Measurements from ENCODE around the gene ELOVL6. TPM values are rescaled to one million over a fixed set of nuclear protein-coding genes. Genes with fewer than 3 reads are reported as not detected.

Gene ELOVL6
- total and polyA plus RNA-seq, 7 experiments from 2014 or later = 0.13 to 32.9 (median 0.81) TPM

DNA sequence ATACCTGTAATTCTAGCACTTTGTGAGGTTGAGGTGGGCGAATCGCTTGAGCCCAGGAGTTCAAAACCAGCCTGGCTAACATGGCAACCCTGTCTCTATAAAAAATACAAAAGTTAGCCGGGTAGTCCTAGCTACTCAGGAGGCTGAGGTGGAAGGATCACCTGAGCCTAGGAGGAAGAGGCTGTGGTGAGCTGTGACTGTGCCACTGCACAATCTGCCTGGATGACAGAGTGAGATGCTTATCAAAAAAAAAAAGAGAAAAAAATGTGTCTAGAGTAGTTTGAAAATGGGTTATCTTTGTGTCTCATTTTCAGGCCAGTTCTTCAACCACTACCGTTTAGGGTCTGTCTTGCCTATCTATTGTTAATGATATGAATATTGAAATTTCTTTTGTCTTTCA lies 187.6 kb downstream of the ELOVL6 start:
- Mint-ChIP-seq H3K4me1 (peaks cover 0 to 9% (median 0%) of the 10 kb centered on the region in 7 donors), H3K4me3 (no peak overlapping the region), H3K27me3 (peaks cover 0 to 7% (median 4%) of the 10 kb centered on the region in 5 donors), H3K36me3 (no peaks in the 10 kb centered on the region), H3K27ac (no peak overlapping the region), H3K9me3 (no peaks in the 10 kb centered on the region)
- H3K27ac ChIP-seq (ENCODE audit: low read depth, low read length) = no peak overlapping the region
- DNase-seq (no peak), ATAC-seq (no peak)
- H3K4me1 ChIP-seq (ENCODE audit: control insufficient read depth in 2 of 2, insufficient read depth in 2 of 2, low read length in 2 of 2) = no peaks in the 10 kb centered on the region
- intact Hi-C loops (cut with micrococcal nuclease) = no loop called here
- CTCF ChIA-PET = interaction anchor here (0.7 to 2.7 kb wide), 3 partner anchors 13 to 506 kb away, joined by 3 to 18 read pairs (median 3); no protein-coding TSS in a partner anchor
- POLR2A ChIA-PET = no interaction called here
- no peaks in the 10 kb centered on the region for H3K27me3 ChIP-seq (ENCODE audit: control insufficient read depth in 2 of 2, insufficient read depth in 2 of 2, low read length in 2 of 2)
- no peaks in the 10 kb centered on the region for H3K36me3 ChIP-seq (ENCODE audit: control insufficient read depth in 2 of 3, insufficient read depth in 3 of 3, low read length in 3 of 3)
- no peak overlapping the region for H3K4me3 ChIP-seq (ENCODE audit: low read length)
- H3K9me3 ChIP-seq (ENCODE audit: control insufficient read depth in 2 of 3, low read length in 3 of 3) = no peaks in the 10 kb centered on the region

GRCh38 chr4:110009550-110009949 lies 188.9 kb downstream of the ELOVL6 start:
- Histone ChIP-seq H3K4me1 (ENCODE audit: control insufficient read depth in 2 of 2, insufficient read depth in 2 of 2, low read length in 2 of 2) (no peaks in the 10 kb centered on the region), H3K27ac (ENCODE audit: low read depth, low read length) (no peak overlapping the region), H3K27me3 (ENCODE audit: control insufficient read depth in 2 of 2, insufficient read depth in 2 of 2, low read length in 2 of 2) (no peaks in the 10 kb centered on the region), H3K9me3 (ENCODE audit: control insufficient read depth in 2 of 3, low read length in 3 of 3) (no peaks in the 10 kb centered on the region), H3K36me3 (ENCODE audit: control insufficient read depth in 2 of 3, insufficient read depth in 3 of 3, low read length in 3 of 3) (no peaks in the 10 kb centered on the region), H3K4me3 (ENCODE audit: low read length) (no peak overlapping the region)
- Mint-ChIP-seq H3K4me3 (no peak overlapping the region), H3K36me3 (no peaks in the 10 kb centered on the region), H3K4me1 (peaks cover 0 to 11% (median 0%) of the 10 kb centered on the region in 7 donors), H3K27me3 (peaks cover 0 to 12% (median 5%) of the 10 kb centered on the region in 5 donors), H3K9me3 (no peaks in the 10 kb centered on the region), H3K27ac (peak overlapping the region in 1 of 9 donors; percentile 21)
- ATAC-seq (no peak), DNase-seq (no peak)
- intact Hi-C loops (cut with micrococcal nuclease) = loop anchor here in 1 of 2 donors (5.0 kb wide), 1 partner anchor 188 kb away; the partner anchor contains the start of gene ELOVL6
- ChIA-PET POLR2A (no interaction called here), CTCF (interaction anchor here (0.6 to 2.7 kb wide), 8 partner anchors 10 to 507 kb away, joined by 3 to 18 read pairs (median 4); no protein-coding TSS in a partner anchor)

DNA sequence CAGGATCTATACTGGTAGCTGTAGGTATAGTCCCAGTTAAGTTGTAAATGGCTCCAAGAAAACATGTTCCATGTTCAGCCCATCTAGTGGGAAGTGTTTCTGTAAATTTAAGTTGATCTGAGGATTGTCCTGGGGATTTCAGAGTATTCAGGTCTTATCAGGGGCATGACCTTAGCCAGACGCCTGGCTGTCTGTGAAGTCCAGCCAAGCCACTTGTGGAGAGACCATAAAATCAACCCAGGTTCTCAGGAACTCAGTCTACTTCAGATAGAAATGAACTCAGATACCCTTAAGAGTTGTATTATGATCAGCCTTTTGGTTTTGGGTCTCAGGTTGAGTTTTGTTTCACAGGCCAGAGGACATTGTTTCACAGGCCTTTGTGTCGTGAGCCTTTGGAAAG lies 189.9 kb downstream of the ELOVL6 start:
- ChIA-PET CTCF (interaction anchor here (0.8 to 2.7 kb wide), 6 partner anchors 9 to 508 kb away, joined by 3 to 18 read pairs (median 6); no protein-coding TSS in a partner anchor), POLR2A (no interaction called here)
- Histone ChIP-seq H3K27me3 (ENCODE audit: control insufficient read depth in 2 of 2, insufficient read depth in 2 of 2, low read length in 2 of 2) (no peaks in the 10 kb centered on the region), H3K4me3 (ENCODE audit: low read length) (no peak overlapping the region), H3K4me1 (ENCODE audit: control insufficient read depth in 2 of 2, insufficient read depth in 2 of 2, low read length in 2 of 2) (no peaks in the 10 kb centered on the region), H3K27ac (ENCODE audit: low read depth, low read length) (no peak overlapping the region), H3K36me3 (ENCODE audit: control insufficient read depth in 2 of 3, insufficient read depth in 3 of 3, low read length in 3 of 3) (no peaks in the 10 kb centered on the region), H3K9me3 (ENCODE audit: control insufficient read depth in 2 of 3, low read length in 3 of 3) (no peaks in the 10 kb centered on the region)
- Mint-ChIP-seq H3K27me3 (peaks cover 0 to 9% (median 6%) of the 10 kb centered on the region in 5 donors), H3K4me3 (no peak overlapping the region), H3K4me1 (peaks cover 0 to 20% (median 0%) of the 10 kb centered on the region in 7 donors), H3K36me3 (no peaks in the 10 kb centered on the region), H3K9me3 (no peaks in the 10 kb centered on the region), H3K27ac (no peak overlapping the region)
- intact Hi-C loops (cut with micrococcal nuclease) = loop anchor here in 1 of 2 donors (5.0 kb wide), 1 partner anchor 189 kb away; the partner anchor contains the start of gene ELOVL6
- DNase-seq (no peak), ATAC-seq (no peak)

DNA sequence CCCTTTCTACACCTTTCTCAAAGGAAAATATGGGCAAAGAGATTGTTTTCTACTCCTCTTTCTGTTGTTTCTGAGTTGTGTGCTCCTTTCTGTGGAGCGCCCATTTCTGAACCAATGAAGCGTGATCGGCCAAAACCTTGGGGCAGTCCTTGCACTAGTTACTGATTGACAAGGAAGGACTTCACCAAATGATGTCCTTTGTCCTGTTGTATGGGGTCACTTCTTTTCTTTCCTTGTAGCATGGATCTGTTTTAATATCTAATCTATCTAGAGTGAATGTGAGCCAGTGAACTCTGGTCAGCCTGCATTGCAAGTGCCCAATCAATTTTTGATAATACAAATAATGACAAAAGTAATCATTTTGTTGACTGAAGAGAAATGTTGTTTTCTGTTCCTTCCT lies 191.2 kb downstream of the ELOVL6 start:
- Mint-ChIP-seq H3K9me3 (no peaks in the 10 kb centered on the region), H3K27me3 (peaks cover 0 to 15% (median 6%) of the 10 kb centered on the region in 5 donors), H3K27ac (peak overlapping the region in 1 of 9 donors; percentile 47), H3K36me3 (no peaks in the 10 kb centered on the region), H3K4me3 (no peak overlapping the region), H3K4me1 (peaks cover 0 to 26% (median 0%) of the 10 kb centered on the region in 7 donors)
- intact Hi-C loops (cut with micrococcal nuclease) = loop anchor here in 1 of 2 donors (5.0 kb wide), 1 partner anchor 190 kb away; the partner anchor contains the start of gene ELOVL6
- no peaks in the 10 kb centered on the region for H3K9me3 ChIP-seq (ENCODE audit: control insufficient read depth in 2 of 3, low read length in 3 of 3)
- ChIA-PET POLR2A (interaction anchor here (0.7 kb wide), 1 partner anchor 13 kb away, joined by 3 read pairs; no protein-coding TSS in a partner anchor), CTCF (interaction anchor here (0.6 to 3.8 kb wide), 6 partner anchors 9 to 511 kb away, joined by 3 to 65 read pairs (median 6); no protein-coding TSS in a partner anchor)
- no peaks in the 10 kb centered on the region for H3K27me3 ChIP-seq (ENCODE audit: control insufficient read depth in 2 of 2, insufficient read depth in 2 of 2, low read length in 2 of 2)
- H3K36me3 ChIP-seq (ENCODE audit: control insufficient read depth in 2 of 3, insufficient read depth in 3 of 3, low read length in 3 of 3) = no peaks in the 10 kb centered on the region
- no peaks in the 10 kb centered on the region for H3K4me1 ChIP-seq (ENCODE audit: control insufficient read depth in 2 of 2, insufficient read depth in 2 of 2, low read length in 2 of 2)
- DNase-seq (no peak), ATAC-seq (no peak)
- no peak overlapping the region for H3K27ac ChIP-seq (ENCODE audit: low read depth, low read length)
- no peak overlapping the region for H3K4me3 ChIP-seq (ENCODE audit: low read length)

DNA sequence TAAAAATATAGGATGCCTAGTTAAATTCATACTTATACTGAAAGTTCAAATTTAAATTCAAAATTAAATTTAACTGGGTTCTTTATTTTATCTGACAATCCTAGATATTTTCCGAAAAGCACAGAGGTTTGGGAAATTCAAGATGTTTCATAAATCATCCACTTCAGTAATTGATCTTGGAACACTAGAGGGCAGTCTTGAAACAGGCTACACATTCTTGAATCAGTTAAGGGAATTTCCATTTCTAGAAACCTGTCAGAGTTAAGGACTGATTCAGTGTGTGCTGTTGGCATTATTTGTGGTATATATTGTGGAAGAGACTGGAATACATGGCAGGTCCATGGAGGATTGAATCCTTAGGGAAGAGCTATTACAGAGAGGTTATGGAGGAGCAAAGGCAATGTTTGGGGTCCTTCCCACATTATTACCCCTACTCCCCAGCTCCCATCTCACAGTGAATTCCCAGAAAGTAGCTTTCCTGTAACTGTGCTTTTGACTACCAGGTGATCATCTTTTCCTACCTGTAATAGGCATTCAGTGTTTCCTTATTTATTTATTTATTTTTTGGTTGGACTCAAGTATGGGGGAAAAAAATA lies 192.9 kb downstream of the ELOVL6 start:
- H3K27ac ChIP-seq (ENCODE audit: low read depth, low read length) = no peak overlapping the region
- H3K4me1 Mint-ChIP-seq = peaks cover 0 to 32% (median 0%) of the 10 kb centered on the region in 7 donors
- H3K4me3 ChIP-seq (ENCODE audit: low read length) = no peak overlapping the region
- H3K36me3 Mint-ChIP-seq = no peaks in the 10 kb centered on the region
- intact Hi-C loops (cut with micrococcal nuclease) = loop anchor here (1.0 to 5.0 kb wide), 5 partner anchors 192 to 510 kb away; partner anchors contain the start of gene ELOVL6 (in 1 of the 2)
- no peaks in the 10 kb centered on the region for H3K9me3 Mint-ChIP-seq
- no peak overlapping the region for H3K4me3 Mint-ChIP-seq
- H3K27ac Mint-ChIP-seq = no peak overlapping the region
- no peaks in the 10 kb centered on the region for H3K4me1 ChIP-seq (ENCODE audit: control insufficient read depth in 2 of 2, insufficient read depth in 2 of 2, low read length in 2 of 2)
- no peaks in the 10 kb centered on the region for H3K9me3 ChIP-seq (ENCODE audit: control insufficient read depth in 2 of 3, low read length in 3 of 3)
- no peaks in the 10 kb centered on the region for H3K36me3 ChIP-seq (ENCODE audit: control insufficient read depth in 2 of 3, insufficient read depth in 3 of 3, low read length in 3 of 3)
- POLR2A ChIA-PET = no interaction called here
- CTCF ChIA-PET = interaction anchor here (0.9 to 3.8 kb wide), 7 partner anchors 12 to 515 kb away, joined by 3 to 65 read pairs (median 3); no protein-coding TSS in a partner anchor
- DNase-seq (peak in 7 of 9 donors; percentile 26 to 62 (median 51)), ATAC-seq (peak; percentile 86)
- H3K27me3 ChIP-seq (ENCODE audit: control insufficient read depth in 2 of 2, insufficient read depth in 2 of 2, low read length in 2 of 2) = no peaks in the 10 kb centered on the region
- H3K27me3 Mint-ChIP-seq = peaks cover 0 to 25% (median 6%) of the 10 kb centered on the region in 5 donors

- H3K27ac ChIP-seq (ENCODE audit: low read depth, low read length) = no peak overlapping the region
- Mint-ChIP-seq H3K4me3 (no peak overlapping the region), H3K27me3 (peaks cover 0 to 28% (median 6%) of the 10 kb centered on the region in 5 donors), H3K9me3 (no peaks in the 10 kb centered on the region), H3K4me1 (peaks cover 0 to 32% (median 0%) of the 10 kb centered on the region in 7 donors), H3K27ac (no peak overlapping the region), H3K36me3 (no peaks in the 10 kb centered on the region)
- DNase-seq = no peak
- H3K9me3 ChIP-seq (ENCODE audit: control insufficient read depth in 2 of 3, low read length in 3 of 3) = no peaks in the 10 kb centered on the region
- ATAC-seq = no peak
- no peaks in the 10 kb centered on the region for H3K4me1 ChIP-seq (ENCODE audit: control insufficient read depth in 2 of 2, insufficient read depth in 2 of 2, low read length in 2 of 2)
- ChIA-PET POLR2A (no interaction called here), CTCF (interaction anchor here (1.1 to 3.8 kb wide), 3 partner anchors 510 to 515 kb away, joined by 4 to 65 read pairs (median 7); no protein-coding TSS in a partner anchor)
- intact Hi-C loops (cut with micrococcal nuclease) = loop anchor here in 1 of 2 donors (2.0 kb wide), 1 partner anchor 306 kb away; no protein-coding TSS in a partner anchor
- no peaks in the 10 kb centered on the region for H3K36me3 ChIP-seq (ENCODE audit: control insufficient read depth in 2 of 3, insufficient read depth in 3 of 3, low read length in 3 of 3)
- H3K27me3 ChIP-seq (ENCODE audit: control insufficient read depth in 2 of 2, insufficient read depth in 2 of 2, low read length in 2 of 2) = no peaks in the 10 kb centered on the region
- H3K4me3 ChIP-seq (ENCODE audit: low read length) = no peak overlapping the region
These were observed 193.9 kb downstream of the ELOVL6 start for GRCh38 chr4:110004556-110004955.

Data from naive thymus-derived CD4-positive, alpha-beta T cell (primary cell).